ENCODE results near the gene BANF1.

BANF1 gene

DNA sequence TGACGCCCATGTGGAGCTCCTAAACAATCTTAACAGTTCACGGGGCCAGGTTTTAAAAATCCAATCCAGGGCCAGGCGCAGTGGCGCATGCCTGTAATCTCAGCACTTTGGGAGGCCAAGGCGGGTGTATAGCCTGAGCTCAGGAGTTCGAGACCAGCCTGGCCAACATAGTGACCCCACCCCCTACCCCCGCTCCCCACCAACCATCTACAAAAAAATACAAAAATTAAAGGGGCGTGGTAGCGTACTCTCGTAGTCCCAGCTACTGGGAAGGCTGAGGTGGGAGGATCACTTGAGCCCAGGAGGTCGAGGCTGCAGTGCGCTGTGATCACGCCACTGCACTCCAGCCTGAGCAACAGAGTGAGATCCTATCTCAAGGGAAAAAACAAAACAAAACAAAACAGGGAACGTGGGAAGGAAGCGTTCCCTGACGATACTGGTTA lies 41.5 kb upstream of the BANF1 start:
- TF ChIP-seq, protein P1, sequence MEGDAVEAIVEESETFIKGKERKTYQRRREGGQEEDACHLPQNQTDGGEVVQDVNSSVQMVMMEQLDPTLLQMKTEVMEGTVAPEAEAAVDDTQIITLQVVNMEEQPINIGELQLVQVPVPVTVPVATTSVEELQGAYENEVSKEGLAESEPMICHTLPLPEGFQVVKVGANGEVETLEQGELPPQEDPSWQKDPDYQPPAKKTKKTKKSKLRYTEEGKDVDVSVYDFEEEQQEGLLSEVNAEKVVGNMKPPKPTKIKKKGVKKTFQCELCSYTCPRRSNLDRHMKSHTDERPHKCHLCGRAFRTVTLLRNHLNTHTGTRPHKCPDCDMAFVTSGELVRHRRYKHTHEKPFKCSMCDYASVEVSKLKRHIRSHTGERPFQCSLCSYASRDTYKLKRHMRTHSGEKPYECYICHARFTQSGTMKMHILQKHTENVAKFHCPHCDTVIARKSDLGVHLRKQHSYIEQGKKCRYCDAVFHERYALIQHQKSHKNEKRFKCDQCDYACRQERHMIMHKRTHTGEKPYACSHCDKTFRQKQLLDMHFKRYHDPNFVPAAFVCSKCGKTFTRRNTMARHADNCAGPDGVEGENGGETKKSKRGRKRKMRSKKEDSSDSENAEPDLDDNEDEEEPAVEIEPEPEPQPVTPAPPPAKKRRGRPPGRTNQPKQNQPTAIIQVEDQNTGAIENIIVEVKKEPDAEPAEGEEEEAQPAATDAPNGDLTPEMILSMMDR (IDR thresholded peaks at IDR 0.05; ENCODE audit: insufficient read depth, low read length, poor library complexity, severe bottlenecking): no peak
- peaks cover 17% of the 10 kb centered on the region for H3K36me3 ChIP-seq (ENCODE audit: control insufficient read depth, insufficient read depth, low read length)
- no peaks in the 10 kb centered on the region for H3K27me3 ChIP-seq (replicated peaks; ENCODE audit: control insufficient read depth, insufficient read depth, low read length)
- peak overlapping the region; percentile 82 for H3K4me3 ChIP-seq (replicated peaks; ENCODE audit: low read depth, low read length)
- DNase-seq (ENCODE audit: extremely low read depth, insufficient read length): no peak

GRCh38 chr11:65961267-65962140 lies 40.8 kb upstream of the BANF1 start, which contains the start of gene SART1:
SART1 (plus strand) TSS chr11:65961734; CDS start chr11:65961781, 47 bp downstream.
- TF ChIP-seq, protein P1 (IDR thresholded peaks at IDR 0.05; ENCODE audit: insufficient read depth, low read length, poor library complexity, severe bottlenecking): no peak
- peak; percentile 94 for DNase-seq (ENCODE audit: extremely low read depth, insufficient read length)
- H3K27me3 ChIP-seq (replicated peaks; ENCODE audit: control insufficient read depth, insufficient read depth, low read length): no peaks in the 10 kb centered on the region
- H3K36me3 ChIP-seq (ENCODE audit: control insufficient read depth, insufficient read depth, low read length): peaks cover 23% of the 10 kb centered on the region
- H3K4me3 ChIP-seq (replicated peaks; ENCODE audit: low read depth, low read length): peak within 1 kb of the TSS; percentile 82

GRCh38 chr11:65962141-65962564 lies 40.1 kb upstream of the BANF1 start:
- Histone ChIP-seq H3K27me3 (replicated peaks; ENCODE audit: control insufficient read depth, insufficient read depth, low read length) (no peaks in the 10 kb centered on the region), H3K4me3 (replicated peaks; ENCODE audit: low read depth, low read length) (peak overlapping the region; percentile 82), H3K36me3 (ENCODE audit: control insufficient read depth, insufficient read depth, low read length) (peaks cover 29% of the 10 kb centered on the region)
- TF ChIP-seq, protein P1 (IDR thresholded peaks at IDR 0.05; ENCODE audit: insufficient read depth, low read length, poor library complexity, severe bottlenecking): no peak
- DNase-seq (ENCODE audit: extremely low read depth, insufficient read length): no peak

DNA sequence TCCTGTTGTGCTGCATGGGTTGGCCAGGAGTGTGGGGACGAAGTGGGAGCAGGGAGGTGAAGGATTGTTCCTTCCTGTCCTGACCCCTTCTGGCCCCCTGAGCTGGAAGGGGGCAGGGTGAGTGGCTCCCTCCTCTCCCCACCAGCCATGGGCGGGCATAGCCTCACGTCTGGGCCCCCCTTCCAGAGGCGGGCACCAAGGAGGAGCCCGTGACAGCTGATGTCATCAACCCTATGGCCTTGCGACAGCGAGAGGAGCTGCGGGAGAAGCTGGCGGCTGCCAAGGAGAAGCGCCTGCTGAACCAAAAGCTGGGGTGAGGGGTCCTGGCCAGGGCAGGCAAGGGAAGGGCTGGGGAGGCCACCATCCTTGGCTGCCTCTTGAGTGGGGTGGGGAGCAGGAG lies 37.4 kb upstream of the BANF1 start:
- TF ChIP-seq, protein P1 (IDR thresholded peaks at IDR 0.05; ENCODE audit: insufficient read depth, low read length, poor library complexity, severe bottlenecking): no peak
- H3K27me3 ChIP-seq (replicated peaks; ENCODE audit: control insufficient read depth, insufficient read depth, low read length): no peaks in the 10 kb centered on the region
- no peak for DNase-seq (ENCODE audit: extremely low read depth, insufficient read length)
- H3K36me3 ChIP-seq (ENCODE audit: control insufficient read depth, insufficient read depth, low read length): peaks cover 40% of the 10 kb centered on the region
- H3K4me3 ChIP-seq (replicated peaks; ENCODE audit: low read depth, low read length): no peak overlapping the region

DNA sequence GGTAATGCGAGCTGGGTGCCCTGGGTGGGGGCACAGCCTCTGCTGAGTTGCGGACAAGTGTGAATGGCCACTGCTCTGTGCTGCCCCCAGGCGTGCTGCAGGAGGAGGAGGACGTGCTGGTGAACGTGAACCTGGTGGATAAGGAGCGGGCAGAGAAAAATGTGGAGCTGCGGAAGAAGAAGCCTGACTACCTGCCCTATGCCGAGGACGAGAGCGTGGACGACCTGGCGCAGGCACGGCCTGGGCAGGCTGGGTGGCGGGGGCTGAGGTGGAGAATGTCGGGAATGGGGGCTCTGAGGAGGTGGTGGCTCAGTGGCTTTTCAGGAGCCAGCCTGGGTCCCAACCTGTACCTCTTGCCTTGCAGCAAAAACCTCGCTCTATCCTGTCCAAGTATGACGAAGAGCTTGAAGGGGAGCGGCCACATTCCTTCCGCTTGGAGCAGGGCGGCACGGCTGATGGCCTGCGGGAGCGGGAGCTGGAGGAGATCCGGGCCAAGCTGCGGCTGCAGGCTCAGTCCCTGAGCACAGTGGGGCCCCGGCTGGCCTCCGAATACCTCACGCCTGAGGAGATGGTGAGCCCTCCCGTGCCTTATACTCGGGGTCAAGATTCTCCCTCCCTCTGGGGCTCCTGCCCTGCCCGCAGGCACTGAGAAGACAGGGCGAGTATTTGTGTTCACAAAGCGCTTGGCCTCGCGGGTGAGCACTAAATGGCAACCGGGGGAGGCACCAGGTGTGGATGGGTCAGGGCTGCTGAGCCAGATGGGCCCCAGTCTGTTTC lies 36.1 kb upstream of the BANF1 start:
- TF ChIP-seq, protein P1 (IDR thresholded peaks at IDR 0.05; ENCODE audit: insufficient read depth, low read length, poor library complexity, severe bottlenecking): no peak
- Histone ChIP-seq H3K36me3 (ENCODE audit: control insufficient read depth, insufficient read depth, low read length) (peaks cover 40% of the 10 kb centered on the region), H3K4me3 (replicated peaks; ENCODE audit: low read depth, low read length) (no peak overlapping the region), H3K27me3 (replicated peaks; ENCODE audit: control insufficient read depth, insufficient read depth, low read length) (no peaks in the 10 kb centered on the region)
- DNase-seq (ENCODE audit: extremely low read depth, insufficient read length): no peak
